ENCODE results near the gene PCDH20. TPM values are rescaled to one million over a fixed set of nuclear protein-coding genes. Genes with fewer than 3 reads are reported as not detected.

PCDH20 gene
- total and polyA plus RNA-seq, 10 of the 15 experiments (the other 5 are each of a cell fraction or from before 2014, with no cell fraction given): 0.03 TPM; not detected in 9

DNA sequence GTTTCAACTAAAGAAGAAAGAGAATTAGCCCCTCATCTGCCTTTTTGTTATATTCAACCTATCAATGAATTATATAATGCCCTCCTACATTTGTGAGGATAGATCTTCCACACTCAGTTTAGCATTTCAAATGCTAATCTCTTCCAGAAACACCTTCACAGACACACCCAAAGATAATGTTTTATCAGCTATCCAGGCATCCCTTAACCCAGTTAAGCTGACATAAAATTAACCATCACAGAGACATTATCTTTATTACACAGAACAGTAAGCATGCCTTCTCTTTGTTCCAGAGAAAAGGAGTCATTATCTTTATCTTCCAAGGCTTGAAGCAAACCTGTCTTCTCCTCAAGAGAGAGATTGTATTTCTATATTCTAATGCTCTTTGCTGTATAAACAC is 53.1 kb downstream of the PCDH20 start:
- FAIRE-seq (no peak), ATAC-seq (no peak), DNase-seq (ENCODE audit: low read depth, low spot score) (no peak)
- BruUV-seq (replicated peaks): no TSS peak
- Histone ChIP-seq H3K27ac (ENCODE audit: control insufficient read depth, insufficient read depth) (no peak overlapping the region), H3K9me3 (replicated peaks; ENCODE audit: control insufficient read depth, insufficient read depth, low read length) (no peaks in the 10 kb centered on the region), H3K9ac (ENCODE audit: control insufficient read depth, insufficient read depth, low read length) (no peak overlapping the region), H3K79me2 (ENCODE audit: control insufficient read depth, insufficient read depth, low read length) (no peaks in the 10 kb centered on the region), H3K36me3 (ENCODE audit: control insufficient read depth in 2 of 2, insufficient read depth in 2 of 2, low read length in 1 of 2) (no peaks in the 10 kb centered on the region), H3K4me2 (ENCODE audit: control insufficient read depth, insufficient read depth) (no peak overlapping the region), H3K4me1 (ENCODE audit: control insufficient read depth, insufficient read depth, low read length) (no peaks in the 10 kb centered on the region), H3K27me3 (replicated peaks in 1 of 2; ENCODE audit: control insufficient read depth in 2 of 2, insufficient read depth in 2 of 2, low read length in 1 of 2) (no peaks in the 10 kb centered on the region), H3K4me3 (no peak overlapping the region), H2AFZ (ENCODE audit: control insufficient read depth, low read depth, low read length) (no peak overlapping the region), H4K20me1 (ENCODE audit: control insufficient read depth, insufficient read depth) (no peaks in the 10 kb centered on the region)
- ChIA-PET CTCF (no interaction called here), POLR2A (no interaction called here), RAD21 (ENCODE audit: unreplicated experiment) (no interaction called here), SMC1A (ENCODE audit: uncharacterized antibody, unreplicated experiment) (no interaction called here)
- TF ChIP-seq CEBPB (IDR thresholded peaks at IDR 0.05; ENCODE audit: borderline replicate concordance in 1 of 2, low read depth in 2 of 2, low read length in 2 of 2): no peak
- in situ Hi-C loops (cut with MboI) (no loop called here), intact Hi-C loops (cut with micrococcal nuclease; ENCODE audit: unreplicated experiment) (no loop called here)
